ENCODE data around the gene ZNF599.
A peak's percentile ranks its signal among the peaks of the same experiment; 100 is the strongest.
"Not testable (repeated sequence)": the region's sequence is repeated elsewhere in the genome, so short reads cannot be mapped to it uniquely, and the experiment has no call there.

ZNF599 gene

DNA sequence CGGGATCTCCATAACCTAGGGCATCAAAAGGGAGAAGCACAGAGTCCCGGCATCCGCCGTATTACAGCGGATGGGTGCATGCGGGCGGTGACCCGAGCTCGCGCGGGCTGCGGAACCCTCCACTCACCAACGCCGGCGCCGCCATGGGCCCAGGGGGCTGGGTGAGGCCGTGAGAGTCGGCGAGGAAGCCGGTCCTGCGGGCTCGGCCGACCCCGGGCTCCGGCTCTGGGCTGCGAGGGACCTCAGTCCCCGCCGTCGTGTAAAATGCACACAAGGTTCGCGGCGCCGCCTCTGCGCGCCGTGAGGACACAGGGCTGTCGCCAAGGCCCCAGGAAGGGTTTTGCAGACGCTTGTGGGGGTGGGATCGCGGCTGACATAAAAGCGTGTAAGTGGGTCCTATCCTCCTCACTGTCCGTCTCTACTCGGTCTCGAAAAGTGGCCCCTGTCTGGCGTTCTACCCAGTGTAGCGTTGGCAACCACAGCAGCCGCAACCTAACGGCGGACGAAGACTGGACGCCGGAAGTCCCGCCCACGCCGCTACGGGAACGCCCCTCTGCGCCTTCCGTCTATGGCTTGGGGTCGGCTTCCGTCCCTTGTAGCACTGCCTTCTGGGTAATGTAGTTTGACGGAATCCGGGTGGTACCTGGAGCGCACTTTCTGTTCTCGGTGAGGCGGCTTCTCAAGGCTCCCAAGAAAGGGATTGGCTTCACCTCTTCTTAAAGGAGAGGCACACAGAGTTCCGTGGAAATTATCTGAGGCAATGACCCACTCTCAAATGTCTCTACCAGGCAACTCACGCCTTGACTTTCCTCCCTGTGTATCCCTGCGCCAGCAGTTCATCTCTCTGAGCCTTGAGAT lies at the start of gene ZNF599:
ZNF599 (minus strand) TSS at position 519 of the 858 bp plus-strand sequence; CDS start at position 145, 374 bp downstream.
- peak; percentile 88 for DNase-seq (ENCODE audit: low read depth)

DNA sequence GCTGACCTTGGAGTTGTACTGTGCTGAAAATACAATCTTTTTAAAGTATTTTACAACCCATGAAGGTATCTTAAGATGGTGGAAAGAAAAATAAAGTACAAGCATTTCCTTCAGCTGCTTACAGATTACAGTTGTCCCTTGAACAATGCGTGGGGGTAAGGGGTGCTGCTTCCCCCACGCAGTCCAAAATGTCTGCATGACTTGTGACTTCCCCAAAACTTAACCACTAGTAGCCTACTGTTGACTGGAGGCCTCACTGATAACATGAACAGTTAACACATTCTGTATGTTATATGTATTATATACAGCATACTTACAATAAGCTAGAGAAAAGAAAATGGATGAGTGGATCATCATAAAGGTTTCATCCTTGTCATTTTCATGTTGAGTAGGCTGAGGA lies 45.3 kb upstream of the ZNF599 start:
- no peak for DNase-seq (ENCODE audit: low read depth)

DNA sequence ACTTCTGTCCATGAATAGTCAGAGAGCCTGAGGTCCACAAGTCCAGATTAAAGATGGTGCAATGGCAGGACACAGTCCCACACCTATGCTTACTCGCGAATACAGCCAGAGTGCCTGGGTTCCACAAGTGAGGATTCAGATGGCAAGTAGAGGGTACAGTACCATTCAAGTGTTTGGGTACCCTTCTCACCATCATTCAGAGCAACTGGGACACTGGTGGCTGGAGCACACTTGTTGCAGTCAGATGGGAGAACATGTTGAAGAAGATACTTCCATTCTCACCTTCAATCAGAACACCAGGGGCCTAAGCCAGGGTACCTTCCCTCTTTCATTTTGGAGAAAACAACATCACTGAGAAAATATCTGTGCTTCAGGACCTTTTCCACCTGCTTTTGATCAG lies 43.7 kb upstream of the ZNF599 start:
- no peak for DNase-seq (ENCODE audit: low read depth)

DNA sequence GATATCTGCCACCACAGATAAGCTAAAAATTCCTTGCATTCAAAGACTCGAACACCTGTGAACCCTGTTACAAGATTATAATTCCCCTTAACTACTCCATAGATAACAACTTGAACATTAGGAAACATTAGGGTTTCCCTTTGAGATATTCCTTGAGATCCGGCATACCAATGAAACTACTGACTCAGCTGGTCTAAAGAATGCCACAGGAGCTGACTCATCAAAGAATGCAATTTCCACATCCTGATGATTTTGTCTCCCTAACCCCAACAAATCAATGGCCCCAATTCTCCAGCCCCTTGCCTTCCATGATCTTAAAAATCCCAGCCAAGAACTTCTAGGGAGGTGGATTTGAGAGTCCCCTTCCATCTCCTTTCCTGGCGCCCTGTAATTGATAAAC lies 35.6 kb upstream of the ZNF599 start:
- DNase-seq (ENCODE audit: low read depth), result peak; percentile 63

DNA sequence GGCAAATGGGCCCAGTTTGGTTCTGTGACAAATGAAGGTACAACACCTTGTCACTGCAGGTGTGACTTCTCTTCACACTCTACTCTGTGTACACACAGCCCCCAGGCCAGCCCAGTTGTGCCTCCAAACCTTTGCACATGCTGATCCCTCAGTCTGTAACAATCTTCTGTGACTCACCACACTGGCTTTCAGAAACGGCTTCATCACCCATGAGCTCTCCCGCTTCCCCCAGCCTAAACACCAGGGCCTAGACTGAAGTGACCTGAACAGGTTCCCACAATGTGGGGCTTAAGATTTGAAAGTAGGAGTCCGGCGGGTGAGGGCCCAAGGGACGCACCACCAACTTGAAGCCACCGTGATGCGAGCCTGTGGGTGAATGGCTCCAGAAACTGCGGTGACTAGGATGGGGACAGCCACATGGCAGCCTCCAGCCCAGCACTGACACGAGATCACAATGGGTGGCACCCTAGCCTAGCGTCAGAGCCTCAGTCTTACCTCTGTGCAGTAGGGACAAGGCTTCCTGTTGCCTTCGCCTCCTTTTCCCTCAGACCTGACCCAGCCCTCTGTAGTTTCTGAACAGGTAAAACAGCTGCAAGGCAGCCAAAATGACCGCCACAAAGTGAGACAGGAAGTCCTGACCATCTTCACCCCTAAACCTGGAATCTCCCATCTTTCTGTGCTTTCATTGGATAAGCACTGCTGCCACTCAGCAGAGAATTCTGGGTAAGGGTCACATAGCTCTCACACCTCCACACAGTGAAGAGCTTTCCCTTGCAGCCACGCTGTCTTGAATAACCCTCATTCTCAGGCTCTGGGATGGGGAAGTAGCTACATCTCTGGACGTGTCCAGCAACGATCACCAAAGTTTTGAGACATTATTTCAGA lies 34.2 kb upstream of the ZNF599 start:
- no peak for DNase-seq (ENCODE audit: low read depth)

DNA sequence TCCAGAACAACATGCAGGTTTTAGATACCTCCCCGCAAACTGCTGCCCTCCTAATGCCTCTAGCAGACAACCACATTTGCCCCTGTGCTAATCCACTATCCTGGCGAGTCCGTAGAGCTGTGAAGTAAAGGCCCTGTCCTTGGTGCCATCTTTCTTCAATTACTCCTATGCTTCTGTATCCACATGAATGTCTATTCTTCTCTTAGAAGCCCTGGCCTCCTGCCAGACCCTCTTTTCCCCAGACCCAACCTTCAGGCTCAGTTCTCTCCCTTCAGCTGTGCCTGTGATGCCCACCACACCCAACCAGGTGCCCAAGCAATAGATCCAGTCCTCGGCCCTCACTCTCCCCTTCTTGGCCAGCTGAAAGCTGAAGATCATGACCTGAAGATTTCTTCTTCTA lies 31.1 kb upstream of the ZNF599 start:
- DNase-seq (ENCODE audit: low read depth), result no peak

DNA sequence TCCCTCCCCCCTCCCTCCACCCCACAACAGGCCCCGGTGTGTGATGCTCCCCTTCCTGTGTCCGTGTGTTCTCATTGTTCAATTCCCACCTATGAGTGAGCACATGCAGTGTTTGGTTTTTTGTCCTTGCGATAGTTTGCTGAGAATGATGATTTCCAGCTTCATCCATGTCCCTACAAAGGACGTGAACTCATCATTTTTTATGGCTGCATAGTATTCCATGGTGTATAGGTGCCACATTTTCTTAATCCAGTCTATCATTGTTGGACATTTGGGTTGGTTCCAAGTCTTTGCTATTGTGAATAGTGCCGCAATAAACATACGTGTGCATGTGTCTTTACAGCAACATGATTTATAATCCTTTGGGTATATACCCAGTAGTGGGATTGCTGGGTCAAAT lies 23.9 kb upstream of the ZNF599 start:
- DNase-seq (ENCODE audit: low read depth), result not testable (repeated sequence)

DNA sequence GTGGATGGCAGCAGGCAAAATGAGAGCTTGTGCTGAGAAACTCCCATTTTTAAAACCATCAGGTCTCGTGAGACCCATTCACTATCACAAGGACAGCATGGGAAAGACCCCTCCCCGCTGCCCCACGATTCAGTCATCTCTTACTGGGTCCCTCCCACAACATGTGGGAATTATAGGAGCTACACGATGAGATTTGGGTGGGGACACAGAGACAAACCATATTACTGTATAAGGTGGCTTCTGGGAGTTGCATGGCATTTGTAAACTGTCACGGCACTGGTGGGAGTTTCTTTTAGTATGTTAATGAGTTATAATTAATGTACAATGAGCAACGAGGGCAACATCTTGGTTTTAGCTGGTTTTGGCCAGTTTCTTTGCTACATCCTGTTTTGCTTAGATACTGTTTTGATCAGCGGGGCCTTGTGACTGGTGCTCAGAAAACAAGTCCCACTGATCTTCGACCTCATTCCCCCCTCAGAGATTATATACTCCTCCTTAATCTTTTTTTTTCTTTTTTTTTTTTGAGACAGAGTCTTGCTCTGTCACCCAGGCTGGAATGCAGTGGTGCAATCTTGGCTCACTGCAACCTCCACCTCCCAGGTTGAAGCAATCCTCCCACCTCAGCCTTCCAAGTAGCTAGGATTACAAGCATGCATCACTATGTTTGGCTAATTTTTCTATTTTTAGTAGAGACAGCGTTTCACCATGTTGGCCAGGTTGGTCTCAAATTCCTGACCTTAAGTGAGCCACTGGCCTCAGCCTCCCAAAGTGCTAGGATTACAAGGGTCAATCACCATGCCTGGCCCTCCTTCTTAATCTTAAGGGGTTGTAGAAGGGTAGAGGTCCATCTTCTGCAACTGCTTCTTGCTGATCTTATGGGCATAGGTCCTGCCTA lies 21.3 kb upstream of the ZNF599 start:
- peak; percentile 7 for DNase-seq (ENCODE audit: low read depth)

DNA sequence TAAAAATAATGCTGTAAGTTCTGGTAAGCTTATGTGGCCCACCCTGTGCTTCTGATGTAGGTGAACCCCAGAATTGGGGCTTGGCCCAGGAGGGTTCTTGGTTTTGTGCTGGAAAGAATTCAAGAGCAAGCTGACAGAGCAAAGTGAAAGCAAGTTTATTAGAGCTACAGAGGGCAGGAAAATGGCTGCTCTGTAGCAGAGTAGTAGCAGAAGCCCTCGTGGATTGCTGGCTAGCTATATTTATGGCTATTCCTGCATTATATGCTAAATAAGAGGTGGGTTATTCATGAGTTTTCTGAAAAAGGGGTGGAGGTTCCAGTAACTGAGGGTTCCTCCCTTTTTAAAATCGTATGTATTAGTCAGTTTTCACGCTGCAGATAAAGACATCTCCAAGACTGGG lies 20.6 kb upstream of the ZNF599 start:
- no peak for DNase-seq (ENCODE audit: low read depth)

DNA sequence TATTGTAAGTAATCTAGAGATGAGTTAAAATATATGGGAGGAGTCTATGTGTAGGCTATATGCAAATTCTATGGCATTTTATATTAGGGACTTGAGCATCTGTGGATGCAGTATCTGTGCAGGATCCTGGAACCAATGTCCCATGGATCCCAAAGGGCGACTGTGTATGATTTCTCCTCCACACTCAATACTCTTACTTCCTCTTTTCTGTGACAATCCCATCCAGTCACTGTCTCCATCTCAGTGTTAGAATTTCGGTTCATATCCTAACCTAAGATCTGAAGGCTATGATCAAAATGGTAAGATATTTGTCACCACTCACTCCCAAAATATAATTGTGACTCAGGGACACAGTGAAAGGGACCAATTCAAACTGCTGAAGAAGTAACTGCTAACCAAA lies 15.1 kb upstream of the ZNF599 start:
- no peak for DNase-seq (ENCODE audit: low read depth)

DNA sequence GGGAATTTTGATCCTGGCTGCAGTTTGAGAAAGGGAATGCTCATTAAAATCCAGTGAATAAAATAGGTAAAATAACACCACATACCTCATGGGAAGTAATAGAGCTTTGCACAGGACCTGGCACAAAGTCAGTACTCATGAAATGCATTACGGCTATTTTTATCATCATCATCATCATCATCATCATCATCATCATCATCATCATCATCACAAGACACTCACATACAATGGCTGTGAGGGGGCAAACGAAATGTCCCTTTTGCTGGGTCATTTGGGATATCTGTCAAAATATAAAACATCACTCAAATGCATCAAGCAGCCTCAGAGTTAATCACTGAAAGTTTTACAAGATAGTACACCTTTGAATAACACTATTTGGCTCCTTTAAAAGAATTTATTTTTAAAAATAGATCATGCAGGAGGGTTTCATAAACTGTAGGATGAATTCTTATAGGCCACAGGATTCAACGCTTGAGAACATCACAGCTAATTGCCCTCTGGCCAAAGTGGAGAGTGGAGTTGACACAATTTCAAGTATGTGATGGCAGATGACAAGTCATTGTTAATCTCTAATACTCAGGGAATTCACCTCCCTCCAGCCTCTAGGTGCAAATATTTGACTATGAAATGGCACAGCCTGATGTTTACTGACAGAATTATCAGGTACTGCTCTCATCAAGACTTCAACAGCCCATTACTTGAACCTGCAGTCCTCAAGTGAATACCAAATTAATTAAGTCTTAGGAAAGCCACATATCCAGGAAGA lies 14.2 kb upstream of the ZNF599 start:
- DNase-seq (ENCODE audit: low read depth), result no peak

DNA sequence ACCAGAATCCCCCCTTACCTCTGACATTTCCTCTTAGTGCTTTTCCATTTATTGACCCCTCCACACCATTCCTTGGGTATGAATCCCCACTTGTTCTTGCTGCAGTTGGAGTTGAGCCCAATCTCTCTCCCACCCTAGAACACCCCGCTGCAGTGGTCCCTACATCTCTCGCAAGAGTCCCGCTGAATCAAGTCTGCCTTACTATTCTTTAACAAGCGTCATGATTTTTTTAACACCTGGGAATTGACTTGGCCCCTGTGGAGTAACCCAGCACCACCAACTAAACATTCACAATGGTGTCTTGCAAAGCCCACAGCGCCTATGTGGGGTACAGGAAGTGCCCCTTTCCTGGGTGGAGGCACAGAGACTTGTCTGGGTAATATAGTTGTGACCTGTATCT lies 13.2 kb upstream of the ZNF599 start:
- no peak for DNase-seq (ENCODE audit: low read depth)

DNA sequence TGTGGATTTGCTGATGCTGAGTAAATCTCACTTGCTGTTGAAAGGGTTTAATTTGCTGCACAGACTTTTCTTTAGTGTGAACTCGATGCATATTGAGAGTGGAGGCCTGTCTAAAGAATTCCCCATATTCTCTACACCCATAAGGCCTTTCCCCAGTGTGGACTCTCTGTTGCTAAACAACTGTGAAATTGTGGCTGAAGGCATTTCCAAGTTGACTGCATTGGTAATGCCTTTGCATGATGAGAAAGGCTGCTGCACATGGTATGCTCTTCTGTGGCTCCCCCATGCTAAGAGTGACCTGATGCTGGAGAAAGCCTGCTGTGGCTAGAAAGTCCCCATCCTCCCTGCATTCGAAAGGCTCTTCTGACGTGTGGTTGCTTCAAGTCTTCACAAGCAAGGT lies 6.6 kb upstream of the ZNF599 start:
- DNase-seq (ENCODE audit: low read depth), result no peak

DNA sequence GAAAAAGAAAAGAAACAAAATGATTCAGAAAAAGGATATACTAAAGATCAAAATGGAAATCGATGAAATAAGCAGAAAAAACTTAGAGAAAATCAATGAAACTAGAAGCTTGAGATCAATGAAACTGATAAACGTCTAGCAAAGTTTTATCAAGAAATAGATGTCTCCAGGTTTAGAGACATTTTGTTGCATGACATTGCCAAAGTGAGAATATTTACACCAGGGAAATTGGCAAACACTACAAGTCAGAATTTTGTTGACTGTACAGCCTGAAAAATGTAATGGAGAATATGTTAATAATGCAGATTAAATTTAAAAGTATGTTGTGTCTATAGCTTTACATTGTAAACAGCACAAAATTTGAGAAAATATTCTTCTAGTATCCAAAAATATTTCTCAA lies 5.3 kb upstream of the ZNF599 start:
- DNase-seq (ENCODE audit: low read depth), result no peak

DNA sequence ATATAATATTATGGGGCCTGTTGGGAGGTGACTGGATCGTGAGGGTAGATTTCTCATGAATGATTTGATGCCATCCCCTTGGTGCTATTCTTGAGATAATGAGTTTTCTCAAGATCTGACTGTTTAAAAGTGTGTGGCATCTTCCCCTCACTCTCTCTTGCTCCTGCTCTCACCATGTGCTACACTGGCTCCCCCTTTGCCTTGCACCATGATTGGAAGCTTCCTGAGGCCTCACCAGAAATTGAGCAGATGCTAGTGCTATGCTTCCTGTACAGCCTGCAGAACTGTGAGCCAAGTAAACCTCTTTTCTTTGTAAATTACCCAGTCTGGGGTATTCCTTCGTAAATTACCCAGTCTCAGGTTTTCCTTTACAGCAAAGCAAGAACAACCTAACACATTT lies 1.8 kb upstream of the ZNF599 start:
- DNase-seq (ENCODE audit: low read depth), result no peak

DNA sequence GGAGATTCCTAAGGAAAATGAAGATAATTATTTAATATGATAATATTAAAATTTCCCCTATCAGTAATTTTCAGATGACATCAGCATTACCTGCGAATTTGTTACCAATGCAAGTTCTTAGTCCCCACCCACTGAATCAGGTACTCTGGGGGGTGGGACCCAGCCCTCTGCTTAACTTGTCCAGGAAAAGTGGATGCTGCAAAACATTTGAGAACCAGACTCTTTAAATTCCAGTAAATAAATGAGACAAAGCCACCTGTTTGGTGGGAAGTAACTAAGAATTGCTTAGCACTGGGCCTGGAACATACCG lies 495 bp upstream of the ZNF599 start:
- DNase-seq (ENCODE audit: low read depth), result no peak

DNA sequence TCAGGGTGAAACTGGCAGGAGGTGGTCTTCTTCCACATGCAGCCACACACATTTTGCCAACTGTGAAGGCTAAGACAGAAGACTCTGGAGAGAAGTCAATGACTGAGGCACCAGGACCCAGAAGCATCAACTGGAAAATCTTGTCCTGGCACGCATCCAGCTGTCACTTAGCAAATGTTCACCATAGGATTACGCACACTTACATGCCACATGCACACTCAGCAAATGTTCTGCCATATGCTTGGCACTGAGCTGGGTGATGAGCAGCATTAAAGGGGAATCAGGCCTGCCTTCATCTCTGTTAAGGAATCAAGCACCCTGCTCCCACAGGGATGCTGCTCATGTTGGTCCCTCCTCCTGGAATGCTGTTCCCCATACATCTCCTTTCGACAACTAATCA lies 5.1 kb downstream of the ZNF599 start:
- no peak for DNase-seq (ENCODE audit: low read depth)

DNA sequence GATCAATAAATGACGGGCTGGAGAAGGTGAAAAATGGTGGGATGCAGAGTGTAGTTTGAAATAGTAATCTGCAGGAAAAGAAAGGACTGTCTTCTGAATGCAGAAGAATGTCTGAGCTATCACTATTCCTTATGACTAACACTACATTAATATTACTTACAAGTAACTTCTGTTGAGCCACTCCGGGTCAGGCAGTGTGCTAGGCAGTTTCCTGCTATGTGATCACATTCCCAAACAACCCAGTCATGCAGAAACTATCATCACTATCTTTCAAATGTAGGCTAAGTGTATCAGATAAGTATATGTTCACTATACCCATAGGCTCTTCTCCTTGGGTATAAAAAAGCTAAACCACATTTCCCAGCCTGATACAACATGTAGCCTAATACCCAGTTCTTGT lies 6.6 kb downstream of the ZNF599 start:
- DNase-seq (ENCODE audit: low read depth), result peak; percentile 22

DNA sequence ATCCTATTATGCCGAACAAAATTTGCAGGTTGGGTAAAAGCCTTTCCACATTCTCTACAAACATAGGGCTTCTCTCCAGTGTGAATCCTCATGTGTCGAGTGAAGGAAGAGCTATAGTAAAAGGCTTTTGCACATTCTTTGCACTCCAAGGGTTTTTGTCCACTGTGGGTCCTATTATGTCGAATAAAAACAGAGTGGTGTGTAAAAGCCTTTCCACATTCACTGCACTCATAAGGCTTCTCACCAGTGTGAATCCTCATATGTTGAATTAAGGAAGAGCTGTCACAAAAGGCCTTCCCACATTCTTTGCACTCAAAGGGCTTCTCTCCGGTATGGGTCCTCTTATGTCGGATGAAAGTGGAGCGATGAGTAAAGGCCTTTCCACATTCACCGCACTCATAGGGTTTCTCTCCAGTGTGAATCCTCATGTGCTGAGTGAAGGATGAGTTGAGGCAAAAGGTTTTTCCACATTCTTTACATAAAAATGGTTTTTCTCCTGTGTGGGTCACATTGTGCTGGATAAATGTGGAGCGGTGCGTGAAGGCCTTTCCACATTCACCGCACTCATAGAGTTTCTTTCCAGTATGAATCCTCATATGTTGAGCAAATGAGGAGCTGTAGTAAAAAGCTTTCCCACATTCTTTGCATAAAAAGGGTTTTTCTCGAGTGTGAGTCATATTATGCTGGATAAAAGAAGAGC lies 13.6 kb downstream of the ZNF599 start:
- no peak for DNase-seq (ENCODE audit: low read depth)

DNA sequence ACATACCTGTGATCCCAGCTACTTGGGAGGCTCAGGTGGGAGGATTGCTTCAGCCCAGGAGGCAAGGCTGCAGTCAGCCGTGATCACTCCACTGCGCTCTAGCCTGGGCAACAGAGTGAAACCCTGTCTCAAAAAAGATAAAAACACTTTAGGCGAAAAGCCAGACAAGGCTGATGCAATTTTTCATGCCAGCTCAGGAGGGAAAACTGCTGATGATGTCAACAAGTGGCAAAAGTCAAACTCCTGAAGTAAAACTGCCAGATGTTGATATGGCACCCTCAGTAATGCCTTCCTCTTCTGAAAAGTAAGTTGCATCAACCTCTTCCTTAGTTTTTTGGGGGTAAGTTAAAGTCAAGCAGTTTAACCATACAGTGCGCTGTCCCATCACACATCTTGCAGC lies 15.6 kb downstream of the ZNF599 start:
- no peak for DNase-seq (ENCODE audit: low read depth)
